ENCODE results near the gene LPAR6. TPM values are rescaled to one million over a fixed set of nuclear protein-coding genes. Genes with fewer than 3 reads are reported as not detected.

The LPAR6 gene
- total and polyA plus RNA-seq, 4 donors, result 13.3 to 49.0 (median 25.9) TPM

- H3K4me1 ChIP-seq (ENCODE audit: control insufficient read depth in 5 of 5, insufficient read depth in 5 of 5, low read length in 5 of 5), result peaks cover 0 to 39% (median 13%) of the 10 kb centered on the region in 5 donors
- no peak for TF ChIP-seq CTCF (IDR thresholded peaks at IDR 0.05; ENCODE audit: control extremely low read depth, extremely low read depth)
These were observed 9.7 kb downstream of the LPAR6 start for GRCh38 chr13:48403151-48403631.

GRCh38 chr13:48402325-48402932 is 10.5 kb downstream of the LPAR6 start:
- no peak overlapping the region for H3K9ac ChIP-seq (ENCODE audit: insufficient read depth in 1 of 2, low read length in 2 of 2)
- DNase-seq (no peak), ATAC-seq (ENCODE audit: insufficient read depth, low FRiP score) (no peak)
- peaks cover 0 to 39% (median 11%) of the 10 kb centered on the region in 5 donors for H3K4me1 ChIP-seq (ENCODE audit: control insufficient read depth in 5 of 5, insufficient read depth in 5 of 5, low read length in 5 of 5)
- no peak overlapping the region for H3K4me3 ChIP-seq
- H3K27ac ChIP-seq (ENCODE audit: low read depth in 1 of 2, low read length in 1 of 2), result peak overlapping the region; percentile 13 to 20
- WGBS, 2 donors, result 50 to 65% methylated on average over 2 of the region's 2 CpGs
- no peaks in the 10 kb centered on the region for H3K9me3 ChIP-seq (ENCODE audit: control insufficient read depth in 4 of 4, insufficient read depth in 3 of 4, low read length in 3 of 4)
- TF ChIP-seq CTCF (IDR thresholded peaks at IDR 0.05; ENCODE audit: control extremely low read depth, extremely low read depth), result no peak
- no peaks in the 10 kb centered on the region for H3K27me3 ChIP-seq (ENCODE audit: control insufficient read depth in 3 of 3, insufficient read depth in 3 of 3, low read length in 2 of 3)
- peaks cover 0 to 1% (median 0%) of the 10 kb centered on the region in 4 donors for H3K36me3 ChIP-seq (ENCODE audit: control insufficient read depth in 4 of 4, insufficient read depth in 4 of 4, low read length in 4 of 4)

More at GRCh38 chr13:48403151-48403631, 9.7 kb downstream of the LPAR6 start:
- DNase-seq (peak in 2 of 3 donors; percentile 52 to 69), ATAC-seq (ENCODE audit: insufficient read depth, low FRiP score) (no peak)
- Histone ChIP-seq H3K9me3 (ENCODE audit: control insufficient read depth in 4 of 4, insufficient read depth in 3 of 4, low read length in 3 of 4) (no peaks in the 10 kb centered on the region), H3K27me3 (ENCODE audit: control insufficient read depth in 3 of 3, insufficient read depth in 3 of 3, low read length in 2 of 3) (no peaks in the 10 kb centered on the region), H3K4me3 (no peak overlapping the region), H3K36me3 (ENCODE audit: control insufficient read depth in 4 of 4, insufficient read depth in 4 of 4, low read length in 4 of 4) (peaks cover 0 to 1% (median 0%) of the 10 kb centered on the region in 4 donors), H3K9ac (ENCODE audit: insufficient read depth in 1 of 2, low read length in 2 of 2) (peak overlapping the region in 1 of 2 donors; percentile 86), H3K27ac (ENCODE audit: low read depth in 1 of 2, low read length in 1 of 2) (peak overlapping the region; percentile 45 to 54)
- 14 to 31% methylated on average over 2 of the region's 2 CpGs for WGBS, 2 donors

DNA sequence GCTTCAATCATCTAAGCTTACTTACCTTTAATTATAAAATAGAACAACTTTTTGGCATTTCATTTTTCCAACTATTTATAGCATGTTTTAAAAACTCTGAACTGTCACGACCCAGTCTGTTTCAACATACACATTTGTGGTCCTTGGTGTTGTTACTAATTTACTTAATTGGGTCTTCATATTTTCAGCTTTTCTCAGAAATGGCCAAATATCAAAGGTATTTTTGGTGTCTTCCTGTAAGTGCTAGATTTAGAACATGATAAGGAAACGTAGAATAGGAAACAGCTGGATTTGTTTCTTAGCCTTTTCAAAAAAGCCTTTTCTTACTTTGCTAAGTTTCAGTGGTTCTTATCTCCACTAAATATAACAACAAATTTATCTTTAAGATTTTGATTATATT is 11.4 kb downstream of the LPAR6 start:
- Histone ChIP-seq H3K27ac (ENCODE audit: low read depth in 1 of 2, low read length in 1 of 2) (no peak overlapping the region), H3K36me3 (ENCODE audit: control insufficient read depth in 4 of 4, insufficient read depth in 4 of 4, low read length in 4 of 4) (no peaks in the 10 kb centered on the region), H3K4me1 (ENCODE audit: control insufficient read depth in 5 of 5, insufficient read depth in 5 of 5, low read length in 5 of 5) (peaks cover 0 to 39% (median 11%) of the 10 kb centered on the region in 5 donors), H3K9me3 (ENCODE audit: control insufficient read depth in 4 of 4, insufficient read depth in 3 of 4, low read length in 3 of 4) (no peaks in the 10 kb centered on the region), H3K27me3 (ENCODE audit: control insufficient read depth in 3 of 3, insufficient read depth in 3 of 3, low read length in 2 of 3) (no peaks in the 10 kb centered on the region), H3K4me3 (no peak overlapping the region), H3K9ac (ENCODE audit: insufficient read depth in 1 of 2, low read length in 2 of 2) (no peak overlapping the region)
- TF ChIP-seq CTCF (IDR thresholded peaks at IDR 0.05; ENCODE audit: control extremely low read depth, extremely low read depth), result no peak
- no peak for ATAC-seq (ENCODE audit: insufficient read depth, low FRiP score)
- peak in 1 of 3 donors; percentile 49 for DNase-seq
- WGBS, 2 donors, result 18 to 30% methylated on average over 2 of the region's 2 CpGs

Measured in lung (tissue), 12 donors.